Breast epithelium (tissue), 4 donors: ENCODE results near the gene NFAT5. TPM values are rescaled to one million over a fixed set of nuclear protein-coding genes. Genes with fewer than 3 reads are reported as not detected.

Experiments used
- DNase-seq, 2 donors: peaks; one replicate each; pipeline ENCODE4 v3.0.0-alpha.2; 2019; ENCODE audit warnings: low spot score in 2 of 2
- H3K27ac ChIP-seq, 2 donors: fragments of 200-600 bp; sonication (generic) in 1 of 2; one replicate each; pipeline ENCODE4 v1.5.1; 2016 to 2019; ENCODE audit warnings: mild to moderate bottlenecking in 1 of 2
- H3K27me3 ChIP-seq, 2 donors: fragments of 200-600 bp; sonication (generic) in 1 of 2; one replicate each; pipeline versions ENCODE4 v1.5.1 to v1.6.0; 2017 to 2019; ENCODE audit warnings: control low read depth in 1 of 2, mild to moderate bottlenecking in 1 of 2
- H3K36me3 ChIP-seq: fragments of 200-600 bp; one replicate; pipeline ENCODE4 v1.5.1; 2019
- H3K4me1 ChIP-seq, 2 donors: fragments of 200-600 bp; sonication (generic); one replicate each; pipeline ENCODE4 v1.5.1; 2016 to 2019; ENCODE audit warnings: control low read depth in 1 of 2
- H3K4me3 ChIP-seq, 3 donors: fragments of 200-600 bp; sonication (generic); 1 replicate in 2 of 3; 2 replicates in 1 of 3; pipeline ENCODE4 v1.5.1; 2016 to 2019; ENCODE audit warnings: mild to moderate bottlenecking in 3 of 3, moderate library complexity in 2 of 3
- H3K9me3 ChIP-seq, 2 donors: fragments of 200-600 bp; sonication (generic) in 1 of 2; one replicate each; pipeline ENCODE4 v1.5.1; 2016 to 2019; ENCODE audit warnings: control low read depth in 1 of 2
- POLR2A ChIP-seq: fragments of 450-650 bp; IDR thresholded peaks from one replicate; pipeline ENCODE4 v1.6.1; 2016; ENCODE audit warnings: antibody characterized with exemption, mild to moderate bottlenecking, moderate library complexity
- POLR2AphosphoS5 ChIP-seq, 3 donors: sonication (generic); formaldehyde crosslinking; IDR thresholded peaks; one replicate each; pipeline ENCODE4 v1.6.1; 2017; ENCODE audit warnings: antibody characterized with exemption in 3 of 3
- intact Hi-C: fragments of 100-400 bp; cut with DNase I; formaldehyde crosslinking; loops from one replicate; pipeline ENCODE4 v1.15.1; 2023; ENCODE audit warnings: low total_unique reads
- total RNA-seq, 3 donors: library from RNA; depleted of rRNA; stranded (reverse); fragments of >200 nt; gene quantifications; one replicate each; pipeline ENCODE4 v1.1.0, GENCODE V29; 2016
- TF ChIP-seq, protein P1 (sequence below), 3 donors: fragments of 450-650 bp; IDR thresholded peaks; one replicate each; pipeline ENCODE4 v1.5.1; 2016 to 2017; ENCODE audit warnings: antibody characterized with exemption in 3 of 3, mild to moderate bottlenecking in 3 of 3, moderate library complexity in 3 of 3

The NFAT5 gene
- total RNA-seq, 3 donors from 2014 or later, result 57.3 to 88.3 (median 63.3) TPM

- H3K36me3 ChIP-seq, result no peaks in the 10 kb centered on the region
- H3K27me3 ChIP-seq, result no peaks in the 10 kb centered on the region
- no peaks in the 10 kb centered on the region for H3K9me3 ChIP-seq
- H3K4me1 ChIP-seq, result no peaks in the 10 kb centered on the region
- intact Hi-C loops, result no loop called here
- TF ChIP-seq, protein P1, sequence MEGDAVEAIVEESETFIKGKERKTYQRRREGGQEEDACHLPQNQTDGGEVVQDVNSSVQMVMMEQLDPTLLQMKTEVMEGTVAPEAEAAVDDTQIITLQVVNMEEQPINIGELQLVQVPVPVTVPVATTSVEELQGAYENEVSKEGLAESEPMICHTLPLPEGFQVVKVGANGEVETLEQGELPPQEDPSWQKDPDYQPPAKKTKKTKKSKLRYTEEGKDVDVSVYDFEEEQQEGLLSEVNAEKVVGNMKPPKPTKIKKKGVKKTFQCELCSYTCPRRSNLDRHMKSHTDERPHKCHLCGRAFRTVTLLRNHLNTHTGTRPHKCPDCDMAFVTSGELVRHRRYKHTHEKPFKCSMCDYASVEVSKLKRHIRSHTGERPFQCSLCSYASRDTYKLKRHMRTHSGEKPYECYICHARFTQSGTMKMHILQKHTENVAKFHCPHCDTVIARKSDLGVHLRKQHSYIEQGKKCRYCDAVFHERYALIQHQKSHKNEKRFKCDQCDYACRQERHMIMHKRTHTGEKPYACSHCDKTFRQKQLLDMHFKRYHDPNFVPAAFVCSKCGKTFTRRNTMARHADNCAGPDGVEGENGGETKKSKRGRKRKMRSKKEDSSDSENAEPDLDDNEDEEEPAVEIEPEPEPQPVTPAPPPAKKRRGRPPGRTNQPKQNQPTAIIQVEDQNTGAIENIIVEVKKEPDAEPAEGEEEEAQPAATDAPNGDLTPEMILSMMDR (IDR thresholded peaks at IDR 0.05), result no peak
- no peak for TF ChIP-seq POLR2A
- TF ChIP-seq POLR2AphosphoS5 (IDR thresholded peaks at IDR 0.05), result no peak
- H3K4me3 ChIP-seq, result no peak overlapping the region
- DNase-seq, result no peak
- H3K27ac ChIP-seq, result no peak overlapping the region
Observed at GRCh38 chr16:69663846-69664245, 98.1 kb downstream of the NFAT5 start.

- Histone ChIP-seq H3K27me3 (no peaks in the 10 kb centered on the region), H3K27ac (no peak overlapping the region), H3K9me3 (no peaks in the 10 kb centered on the region), H3K4me3 (no peak overlapping the region), H3K36me3 (no peaks in the 10 kb centered on the region), H3K4me1 (no peaks in the 10 kb centered on the region)
- no peak for TF ChIP-seq POLR2AphosphoS5 (IDR thresholded peaks at IDR 0.05)
- TF ChIP-seq, protein P1 (IDR thresholded peaks at IDR 0.05), result no peak
- no peak for TF ChIP-seq POLR2A
- intact Hi-C loops, result no loop called here
- DNase-seq, result no peak
Observed at GRCh38 chr16:69669577-69669976, 103.8 kb downstream of the NFAT5 start.

DNA sequence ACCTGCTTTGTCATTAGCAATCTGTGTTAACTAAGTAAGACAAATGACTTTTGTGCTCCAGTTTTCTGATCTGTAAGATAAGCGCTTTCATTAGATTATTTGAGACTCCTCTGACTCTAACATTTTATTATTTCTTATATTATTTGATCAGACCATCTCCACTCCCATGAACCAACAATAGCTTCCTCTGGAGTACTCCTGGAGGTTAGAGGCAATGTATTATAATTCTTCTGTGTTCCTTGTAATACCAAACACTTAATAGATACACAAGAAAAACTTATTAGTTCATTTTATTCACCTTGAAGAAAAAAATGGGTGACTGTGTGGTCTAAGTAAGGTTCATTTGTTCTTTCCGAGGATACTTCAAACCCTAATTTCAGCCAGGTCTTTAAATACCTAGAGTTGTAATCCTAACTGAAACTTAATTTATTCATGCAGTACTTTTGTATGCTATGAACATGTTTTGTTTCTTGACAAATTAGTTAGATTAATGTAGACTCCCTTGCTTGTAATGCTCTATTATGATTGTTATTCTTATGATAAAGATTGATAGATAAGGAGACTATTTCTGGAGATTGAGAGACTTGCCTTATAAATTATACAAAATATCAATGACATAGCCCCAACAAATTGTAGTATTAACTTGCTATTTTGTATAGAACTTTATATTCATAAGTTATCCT is 106.7 kb downstream of the NFAT5 start:
- H3K36me3 ChIP-seq, result no peaks in the 10 kb centered on the region
- H3K27ac ChIP-seq, result no peak overlapping the region
- H3K9me3 ChIP-seq, result no peaks in the 10 kb centered on the region
- no peak overlapping the region for H3K4me3 ChIP-seq
- TF ChIP-seq, protein P1 (IDR thresholded peaks at IDR 0.05), result no peak
- no peak for TF ChIP-seq POLR2A
- TF ChIP-seq POLR2AphosphoS5 (IDR thresholded peaks at IDR 0.05), result no peak
- H3K4me1 ChIP-seq, result no peaks in the 10 kb centered on the region
- intact Hi-C loops, result no loop called here
- H3K27me3 ChIP-seq, result no peaks in the 10 kb centered on the region
- no peak for DNase-seq

- H3K4me3 ChIP-seq, result no peak overlapping the region
- H3K27me3 ChIP-seq, result no peaks in the 10 kb centered on the region
- TF ChIP-seq, protein P1 (IDR thresholded peaks at IDR 0.05), result no peak
- no peak for TF ChIP-seq POLR2A
- TF ChIP-seq POLR2AphosphoS5 (IDR thresholded peaks at IDR 0.05), result no peak
- H3K27ac ChIP-seq, result no peak overlapping the region
- no peaks in the 10 kb centered on the region for H3K9me3 ChIP-seq
- DNase-seq, result no peak
- no peaks in the 10 kb centered on the region for H3K4me1 ChIP-seq
- H3K36me3 ChIP-seq, result no peaks in the 10 kb centered on the region
- intact Hi-C loops, result no loop called here
Observed at GRCh38 chr16:69672998-69673713, 107.4 kb downstream of the NFAT5 start.

DNA sequence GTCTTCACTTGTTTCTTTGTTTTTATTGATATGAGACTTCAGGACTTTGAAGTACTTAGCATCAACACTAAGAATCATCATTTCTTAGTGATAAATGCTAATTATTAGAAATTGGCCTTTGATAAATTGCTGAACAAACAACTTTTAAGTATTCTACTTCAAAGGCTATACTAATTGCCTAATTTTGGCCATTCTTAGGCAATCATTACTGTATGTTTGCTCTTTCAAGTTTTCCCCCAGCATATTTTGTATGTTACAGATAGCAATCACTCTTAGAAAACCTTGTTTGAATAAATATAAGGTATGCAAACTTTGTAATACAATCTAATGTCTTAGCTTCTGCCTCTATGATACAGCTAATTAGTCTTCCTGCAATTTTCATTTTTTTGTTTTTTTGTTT is 114.6 kb downstream of the NFAT5 start:
- H3K4me3 ChIP-seq, result no peak overlapping the region
- no peak overlapping the region for H3K27ac ChIP-seq
- H3K9me3 ChIP-seq, result no peaks in the 10 kb centered on the region
- no peaks in the 10 kb centered on the region for H3K27me3 ChIP-seq
- TF ChIP-seq, protein P1 (IDR thresholded peaks at IDR 0.05), result no peak
- TF ChIP-seq POLR2AphosphoS5 (IDR thresholded peaks at IDR 0.05), result no peak
- no peak for TF ChIP-seq POLR2A
- H3K4me1 ChIP-seq, result no peaks in the 10 kb centered on the region
- peaks cover 3% of the 10 kb centered on the region for H3K36me3 ChIP-seq
- intact Hi-C loops, result no loop called here
- no peak for DNase-seq
